IPS DF 4.7 (cell line): ENCODE measurements around the gene TBPL1.
"Not testable (repeated sequence)": the region's sequence is repeated elsewhere in the genome, so short reads cannot be mapped to it uniquely, and the experiment has no call there.

Experiments
- DNase-seq: peaks from one replicate; pipeline ENCODE4 v3.0.0-alpha.2; 2013; ENCODE audit warnings: low spot score; ENCODE audit errors: extremely low read depth

Gene TBPL1

DNA sequence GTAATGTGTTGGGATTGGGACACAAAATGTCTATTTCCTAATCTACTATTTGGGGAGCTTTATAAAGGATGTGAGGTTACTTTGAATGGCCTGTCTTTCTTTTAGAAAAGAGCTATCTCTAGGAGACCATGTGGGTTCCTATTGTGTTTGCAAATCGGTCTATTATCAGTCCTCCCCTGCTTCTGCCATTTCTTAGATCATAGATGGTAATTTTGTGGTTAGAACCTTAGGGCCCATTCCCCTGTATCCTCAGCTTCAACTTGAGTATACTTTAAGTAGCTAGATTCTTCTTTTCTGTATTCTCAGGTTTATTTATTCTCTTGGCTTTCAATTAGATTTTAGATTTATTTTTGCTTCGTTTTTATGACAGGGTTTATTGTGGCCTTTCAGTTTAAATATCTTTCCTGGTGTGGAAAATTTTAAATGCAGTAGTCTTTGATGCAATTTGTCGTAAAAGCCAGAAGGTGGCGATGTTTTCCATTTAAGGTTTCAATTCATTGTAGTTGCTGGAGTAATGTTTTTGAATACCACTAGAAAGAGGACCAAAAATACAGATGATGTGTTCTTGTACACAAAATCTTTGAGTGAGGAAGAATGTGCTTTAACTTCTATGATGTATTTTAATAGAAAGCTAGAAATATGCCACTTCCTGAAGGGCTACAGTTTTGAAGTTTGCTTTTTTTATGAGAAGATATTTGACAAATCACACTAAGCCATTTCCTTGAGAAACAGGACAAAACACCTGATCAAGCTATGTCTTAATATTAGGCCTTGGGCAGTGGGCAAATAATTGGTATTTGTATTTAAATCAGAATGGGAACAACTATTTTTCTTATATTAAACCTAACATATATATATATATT is 20.3 kb downstream of the TBPL1 start:
- DNase-seq: no peak

DNA sequence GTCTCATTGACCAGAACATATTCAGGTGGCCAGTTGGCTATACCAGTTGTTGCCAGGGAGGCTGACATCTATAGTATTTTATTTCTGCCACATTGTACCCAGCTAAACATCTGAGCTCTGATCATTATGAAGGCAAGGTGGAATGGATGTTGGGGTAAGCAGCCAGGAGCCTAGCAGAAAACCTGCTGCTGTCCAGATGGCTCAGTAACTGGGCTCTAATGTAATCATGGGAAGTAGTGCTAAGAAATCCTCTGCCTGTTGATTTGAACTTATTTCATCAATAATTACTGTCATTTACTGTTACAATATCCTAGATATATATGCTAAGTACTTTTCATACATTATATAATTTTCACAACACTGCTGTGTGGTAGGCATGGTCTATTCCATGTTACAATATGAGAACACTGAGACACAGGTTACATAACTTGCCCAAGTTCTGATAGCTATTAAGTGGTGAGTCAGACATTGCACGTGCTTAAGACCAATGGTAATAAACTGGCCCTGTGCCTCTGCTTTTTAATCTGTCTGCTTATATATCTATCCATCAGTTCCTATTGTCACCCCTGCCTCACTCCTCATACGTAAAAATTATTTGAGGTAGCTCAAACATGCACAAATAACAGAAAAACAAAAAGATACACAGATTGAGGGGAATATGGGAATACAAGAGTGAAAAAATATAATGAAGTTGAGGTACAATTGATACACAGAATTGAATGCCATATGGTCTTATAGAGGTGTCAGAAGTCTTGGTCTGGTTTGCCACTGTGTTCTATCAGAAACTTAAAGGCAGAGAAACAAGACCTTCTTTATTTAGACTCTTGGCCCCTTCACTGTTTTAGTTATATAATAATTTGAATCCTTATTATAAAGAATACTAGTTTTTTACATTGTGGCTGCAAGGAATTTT is 25.2 kb downstream of the TBPL1 start:
- DNase-seq: no peak

GRCh38 chr6:133978896-133979240 is 25.8 kb downstream of the TBPL1 start:
- no peak for DNase-seq

GRCh38 chr6:133979269-133979963 is 26.4 kb downstream of the TBPL1 start:
- not testable (repeated sequence) for DNase-seq

- DNase-seq: no peak
These were observed 27.1 kb downstream of the TBPL1 start for GRCh38 chr6:133980168-133980567.

DNA sequence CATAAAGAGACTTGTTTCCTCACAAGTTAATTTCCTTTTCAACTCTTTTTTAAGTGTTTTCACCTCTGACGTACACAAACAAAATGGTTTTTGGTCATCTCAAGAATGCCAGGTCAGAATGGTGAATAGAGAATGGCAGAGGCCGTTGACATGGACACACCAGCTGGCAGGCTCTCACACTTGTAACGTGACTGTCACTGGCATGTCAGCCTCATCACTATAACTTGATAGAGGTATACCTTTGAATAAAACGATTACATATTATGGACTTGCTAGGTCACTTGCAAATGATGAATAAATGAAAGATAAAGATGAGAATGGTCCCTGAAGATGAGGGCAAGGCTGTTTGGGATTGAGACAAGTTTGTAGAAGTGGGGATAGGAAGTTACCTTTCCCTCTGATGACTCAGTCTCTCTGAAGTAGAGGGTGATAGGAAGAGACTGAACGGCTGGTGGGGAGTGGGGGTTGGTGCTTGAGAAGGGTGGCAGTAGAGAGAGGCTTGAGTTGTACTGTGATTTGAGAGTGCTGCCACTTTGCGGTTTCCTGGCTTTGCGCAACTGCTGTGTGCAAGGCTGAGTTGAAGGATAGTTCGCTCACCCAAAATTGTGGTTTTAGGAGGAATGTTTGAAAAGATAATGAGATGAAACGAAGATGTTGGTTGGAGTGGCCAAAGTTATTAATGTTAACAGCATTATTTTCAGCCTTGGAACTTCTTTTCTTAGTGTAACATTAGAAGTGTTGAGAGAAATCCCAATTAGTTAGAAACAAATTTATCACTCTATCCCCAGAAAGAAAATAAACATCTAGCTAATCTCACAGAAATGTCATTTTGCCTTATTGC is 30.3 kb downstream of the TBPL1 start:
- no peak for DNase-seq

GRCh38 chr6:133985970-133986369 is 32.9 kb downstream of the TBPL1 start:
- no peak for DNase-seq

- DNase-seq: no peak
These were observed 33.9 kb downstream of the TBPL1 start for GRCh38 chr6:133986942-133987341.

GRCh38 chr6:133989525-133989924 is 36.5 kb downstream of the TBPL1 start:
- DNase-seq: no peak

- DNase-seq: no peak
These were observed 37.3 kb downstream of the TBPL1 start for GRCh38 chr6:133990321-133990720.

- DNase-seq: no peak
These were observed 38.1 kb downstream of the TBPL1 start for GRCh38 chr6:133991096-133991593.

GRCh38 chr6:133992992-133993680 is 40.1 kb downstream of the TBPL1 start:
- no peak for DNase-seq

GRCh38 chr6:133995296-133995695 is 42.3 kb downstream of the TBPL1 start:
- no peak for DNase-seq

- no peak for DNase-seq
These were observed 42.7 kb downstream of the TBPL1 start for GRCh38 chr6:133995758-133996157.

GRCh38 chr6:133997267-133997666 is 44.2 kb downstream of the TBPL1 start:
- no peak for DNase-seq

DNA sequence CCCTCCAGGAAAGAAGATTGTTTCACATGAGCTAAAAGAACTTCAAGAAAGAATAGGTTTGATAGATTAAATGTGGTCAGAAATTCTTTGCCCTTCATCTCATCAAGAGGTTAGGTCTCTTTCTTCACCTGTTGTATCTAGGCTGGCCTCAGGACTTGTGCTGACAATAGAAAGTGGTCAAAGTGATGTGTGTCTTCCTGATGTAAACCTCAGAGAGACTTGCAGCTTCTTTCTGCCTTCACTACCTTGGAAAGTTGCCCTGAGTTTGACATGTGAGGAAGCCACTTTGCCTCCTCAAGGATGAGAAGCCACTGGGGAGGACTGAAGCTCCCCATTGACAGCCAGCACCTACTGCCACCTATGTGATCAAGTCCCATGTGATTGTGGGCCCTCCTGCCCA is 46.3 kb downstream of the TBPL1 start:
- DNase-seq: no peak

GRCh38 chr6:134000443-134000842 is 47.4 kb downstream of the TBPL1 start:
- no peak for DNase-seq

- DNase-seq: no peak
These were observed 49.8 kb downstream of the TBPL1 start for GRCh38 chr6:134002821-134003220.

- DNase-seq: no peak
These were observed 50.5 kb downstream of the TBPL1 start for GRCh38 chr6:134003542-134003951.

DNA sequence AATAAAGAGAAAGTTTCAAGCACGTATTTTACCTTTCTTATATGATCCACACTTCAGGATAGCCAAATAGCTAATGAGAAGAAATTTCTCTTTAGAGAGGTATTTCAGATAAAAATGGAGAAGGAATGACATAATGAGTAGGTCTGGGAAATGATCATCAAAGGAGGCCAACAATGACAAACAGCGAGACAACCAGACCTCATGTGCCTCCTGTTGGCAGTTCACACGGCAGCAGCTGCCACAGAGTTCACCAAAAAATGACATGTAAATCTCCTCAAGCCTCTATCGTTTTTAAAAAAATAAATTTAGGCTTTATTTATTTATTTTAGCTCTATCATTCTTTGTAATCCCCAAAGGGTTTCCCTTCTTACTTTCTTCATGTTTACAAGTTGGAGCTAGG is 51.7 kb downstream of the TBPL1 start:
- no peak for DNase-seq
